Femur (tissue), 1 donor: Measurements from ENCODE around the gene TRAF3.

ENCODE experiments used
- DNase-seq: peaks from one replicate; pipeline ENCODE4 v3.0.0-alpha.2; 2017

The TRAF3 gene

GRCh38 chr14:102911541-102911951, 134.3 kb downstream of the TRAF3 start:
- no peak for DNase-seq

- DNase-seq: no peak
Observed at GRCh38 chr14:102911991-102912761, 134.9 kb downstream of the TRAF3 start.

- DNase-seq: no peak
Observed at GRCh38 chr14:102913341-102914211, 136.3 kb downstream of the TRAF3 start.

- no peak for DNase-seq
Observed at GRCh38 chr14:102914474-102915291, 137.4 kb downstream of the TRAF3 start.

DNA sequence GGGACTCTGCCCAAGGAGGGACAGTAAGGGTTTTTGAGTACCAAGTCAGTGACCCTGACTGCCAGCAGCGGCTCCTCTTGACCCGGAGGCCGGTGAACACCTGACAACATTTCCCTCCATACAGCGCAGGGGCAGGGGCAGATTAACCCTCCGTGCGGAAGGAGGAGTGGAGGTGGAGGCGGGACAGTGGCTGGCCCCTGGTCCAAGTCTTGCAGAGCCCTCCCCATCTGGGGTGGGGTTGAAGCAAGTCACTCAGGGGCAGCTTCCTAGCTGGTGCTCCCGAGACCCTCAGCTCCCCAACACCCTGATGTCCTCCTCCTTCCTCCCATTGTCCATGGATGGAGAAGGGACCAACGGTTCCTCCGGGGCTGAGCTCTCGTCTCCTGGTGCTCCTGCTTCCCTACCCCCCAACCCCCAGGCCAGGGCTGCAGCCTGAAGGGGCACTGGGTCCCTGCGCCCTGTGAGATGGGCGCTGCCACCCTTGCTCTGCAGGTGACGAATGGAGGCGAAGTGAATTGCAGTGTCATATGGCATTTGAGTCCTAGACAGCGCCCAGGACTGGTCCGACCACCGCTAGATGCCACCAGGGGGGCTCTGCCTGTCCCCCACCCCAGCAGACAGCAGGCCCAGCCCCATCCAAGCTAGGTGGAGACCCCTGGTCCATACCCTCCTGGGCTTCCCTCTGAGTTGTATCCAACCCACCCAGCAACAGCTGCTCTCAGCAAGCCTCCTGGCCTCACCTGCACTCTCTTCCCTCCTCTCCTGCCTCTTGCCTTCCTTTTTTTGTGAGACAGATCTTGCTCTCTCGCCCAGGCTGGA, 138.3 kb downstream of the TRAF3 start:
- no peak for DNase-seq

- no peak for DNase-seq
Observed at GRCh38 chr14:102916347-102917055, 139.3 kb downstream of the TRAF3 start.

GRCh38 chr14:102917056-102917385, 139.8 kb downstream of the TRAF3 start:
- DNase-seq: no peak

GRCh38 chr14:102917469-102918211, 140.4 kb downstream of the TRAF3 start:
- no peak for DNase-seq

DNA sequence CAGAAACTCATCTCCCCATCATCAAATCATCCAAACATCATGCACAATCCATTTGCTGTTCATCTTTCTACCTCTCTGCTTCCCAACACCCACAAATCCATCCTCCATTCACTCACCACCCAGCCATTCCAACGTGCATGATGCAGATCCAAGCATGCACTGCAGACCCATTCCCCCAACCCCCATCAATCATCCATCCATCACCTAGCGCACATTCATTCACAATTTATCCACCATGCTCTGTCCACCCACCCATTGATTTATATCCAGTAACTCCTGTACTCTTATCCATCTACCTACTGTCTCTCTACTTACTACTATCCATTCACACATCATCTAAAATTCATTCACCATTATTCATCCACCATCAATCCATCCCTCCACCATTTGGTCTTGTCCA, 141.2 kb downstream of the TRAF3 start:
- no peak for DNase-seq

- no peak for DNase-seq
Observed at GRCh38 chr14:102920273-102920997, 143.2 kb downstream of the TRAF3 start.

DNA sequence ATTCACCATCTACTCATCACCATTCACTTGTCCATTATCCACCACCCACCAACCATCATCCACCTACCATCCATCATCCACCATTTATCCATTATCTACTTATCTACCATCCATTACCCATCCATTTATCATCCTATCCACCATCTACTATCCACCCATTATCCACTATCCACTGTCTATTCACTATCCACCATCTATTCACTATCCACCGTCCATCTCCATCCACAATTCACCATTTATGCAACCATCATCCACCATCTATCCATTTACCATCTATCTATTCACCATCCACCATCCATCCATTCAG, 143.7 kb downstream of the TRAF3 start:
- no peak for DNase-seq

- no peak for DNase-seq
Observed at GRCh38 chr14:102922490-102923200, 145.4 kb downstream of the TRAF3 start, which contains the start of gene AMN. Gene AMN, plus strand, starts transcription at chr14:102922663. Its CDS starts 26 bp downstream, at chr14:102922689.

GRCh38 chr14:102923201-102923924, 146.1 kb downstream of the TRAF3 start:
- no peak for DNase-seq

DNA sequence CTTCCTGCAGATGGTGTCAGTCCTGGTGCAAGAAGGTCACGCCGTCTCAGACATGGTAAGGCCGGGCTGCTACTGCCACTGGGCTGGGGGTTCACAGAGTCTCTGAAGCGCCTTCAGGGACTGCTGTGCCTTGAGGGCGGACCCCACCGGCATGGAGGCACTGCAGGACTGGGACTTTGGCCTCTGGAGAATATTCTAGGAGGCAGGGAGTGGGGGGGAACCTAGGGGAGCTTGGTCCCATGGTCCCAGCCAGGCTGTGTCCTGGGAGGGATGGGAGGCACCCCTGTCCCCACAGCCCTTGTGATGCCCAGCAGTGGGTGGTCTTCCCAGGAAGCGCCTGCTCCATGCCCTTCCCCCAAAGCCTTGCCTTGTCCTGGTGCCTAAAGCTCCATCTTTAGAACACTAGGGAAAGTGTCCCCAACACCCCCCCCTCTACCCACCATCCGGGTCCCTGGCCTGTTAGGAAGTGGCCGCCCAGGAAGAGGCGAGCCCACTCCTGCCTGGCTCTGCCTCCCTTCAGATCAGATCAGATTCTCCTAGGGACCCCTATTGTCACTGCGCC, 146.8 kb downstream of the TRAF3 start:
- DNase-seq: no peak

GRCh38 chr14:102924632-102925588, 147.7 kb downstream of the TRAF3 start:
- DNase-seq: peak; percentile 16

DNA sequence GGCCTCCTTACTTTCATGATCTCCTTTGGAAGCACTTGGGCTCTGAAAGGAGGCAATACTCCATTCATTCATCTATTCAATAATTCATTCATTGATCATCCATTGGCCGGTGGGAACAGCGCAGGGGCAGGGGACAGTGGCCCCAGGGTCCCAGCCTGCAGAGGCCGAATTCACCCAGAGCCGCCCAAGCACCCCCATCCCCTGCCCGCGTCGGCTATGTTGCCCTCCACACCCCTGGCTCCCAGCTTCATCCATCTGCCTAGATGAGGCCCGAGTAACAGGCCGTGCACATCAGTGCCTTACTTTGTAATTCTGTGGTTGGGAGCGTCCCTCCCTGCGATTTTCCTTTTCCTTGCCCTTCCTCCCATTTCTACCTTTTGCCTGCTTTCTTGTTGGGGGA, 148.4 kb downstream of the TRAF3 start:
- DNase-seq: no peak

- no peak for DNase-seq
Observed at GRCh38 chr14:102926104-102926503, 148.9 kb downstream of the TRAF3 start.
